ENCODE measurements around the gene CPA5. TPM values are rescaled to one million over a fixed set of nuclear protein-coding genes. Genes with fewer than 3 reads are reported as not detected.

The CPA5 gene
- total RNA-seq, 4 donors from 2014 or later, result not detected

DNA sequence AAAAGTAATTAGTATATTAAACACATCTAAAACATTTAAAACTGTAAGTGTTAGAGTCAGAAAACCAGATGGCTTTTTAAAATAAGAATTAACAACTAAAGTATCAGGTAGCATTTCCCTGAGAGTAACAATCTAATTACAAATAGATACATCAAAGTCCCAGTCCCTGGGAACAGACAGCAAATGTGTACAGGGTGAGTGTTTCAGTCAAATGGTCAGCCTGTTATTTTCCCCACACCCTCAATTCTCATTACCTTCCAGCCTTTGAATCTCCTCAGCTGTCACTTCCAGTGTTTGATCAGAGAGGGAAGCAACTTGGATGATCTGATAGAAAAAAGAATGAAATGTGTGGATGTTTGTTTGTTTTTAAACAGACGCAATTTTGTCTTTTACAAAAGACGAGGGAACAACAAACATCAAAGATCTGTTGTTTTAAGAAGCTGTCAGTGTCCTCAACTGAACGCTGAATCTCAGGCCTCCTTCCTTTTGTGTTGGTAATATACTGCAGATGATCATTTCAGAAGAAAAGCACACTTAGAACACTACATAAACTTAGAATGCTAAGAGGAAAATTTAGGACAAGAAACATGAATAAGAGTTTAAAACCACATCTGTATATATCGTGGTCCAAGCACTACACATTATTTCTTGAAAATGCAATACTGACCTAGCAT lies 66.4 kb downstream of the CPA5 start:
- Histone ChIP-seq H3K9me3 (no peaks in the 10 kb centered on the region), H3K36me3 (no peaks in the 10 kb centered on the region), H3K4me1 (no peaks in the 10 kb centered on the region), H3K4me3 (no peak overlapping the region), H3K27ac (no peak overlapping the region), H3K27me3 (no peaks in the 10 kb centered on the region)
- TF ChIP-seq, protein P1, sequence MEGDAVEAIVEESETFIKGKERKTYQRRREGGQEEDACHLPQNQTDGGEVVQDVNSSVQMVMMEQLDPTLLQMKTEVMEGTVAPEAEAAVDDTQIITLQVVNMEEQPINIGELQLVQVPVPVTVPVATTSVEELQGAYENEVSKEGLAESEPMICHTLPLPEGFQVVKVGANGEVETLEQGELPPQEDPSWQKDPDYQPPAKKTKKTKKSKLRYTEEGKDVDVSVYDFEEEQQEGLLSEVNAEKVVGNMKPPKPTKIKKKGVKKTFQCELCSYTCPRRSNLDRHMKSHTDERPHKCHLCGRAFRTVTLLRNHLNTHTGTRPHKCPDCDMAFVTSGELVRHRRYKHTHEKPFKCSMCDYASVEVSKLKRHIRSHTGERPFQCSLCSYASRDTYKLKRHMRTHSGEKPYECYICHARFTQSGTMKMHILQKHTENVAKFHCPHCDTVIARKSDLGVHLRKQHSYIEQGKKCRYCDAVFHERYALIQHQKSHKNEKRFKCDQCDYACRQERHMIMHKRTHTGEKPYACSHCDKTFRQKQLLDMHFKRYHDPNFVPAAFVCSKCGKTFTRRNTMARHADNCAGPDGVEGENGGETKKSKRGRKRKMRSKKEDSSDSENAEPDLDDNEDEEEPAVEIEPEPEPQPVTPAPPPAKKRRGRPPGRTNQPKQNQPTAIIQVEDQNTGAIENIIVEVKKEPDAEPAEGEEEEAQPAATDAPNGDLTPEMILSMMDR (IDR thresholded peaks at IDR 0.05), result no peak
- no peak for TF ChIP-seq POLR2A (IDR thresholded peaks at IDR 0.05)
- intact Hi-C loops (cut with DNase I; ENCODE audit: low total_unique reads), result no loop called here
- no peak for DNase-seq

DNA sequence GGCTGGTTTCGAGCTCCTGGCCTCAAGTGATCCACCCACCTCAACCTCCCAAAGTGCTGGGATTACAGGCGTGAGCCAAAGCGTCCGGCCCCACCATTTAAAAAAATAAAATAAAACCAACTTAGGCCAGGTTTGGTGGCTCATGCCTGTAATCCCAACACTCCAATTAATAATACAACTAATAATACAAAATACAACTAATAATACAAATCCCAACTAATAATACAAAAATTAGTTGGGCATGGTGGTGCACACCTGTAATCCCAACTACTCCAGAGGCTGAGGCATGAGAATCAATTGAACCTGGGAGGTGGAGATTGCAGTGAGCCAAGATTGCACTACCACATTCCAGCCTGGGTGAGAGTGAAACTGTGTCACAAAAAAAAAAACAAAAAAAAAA lies 68.6 kb downstream of the CPA5 start:
- no peak for DNase-seq
- H3K36me3 ChIP-seq, result no peaks in the 10 kb centered on the region
- H3K4me1 ChIP-seq, result no peaks in the 10 kb centered on the region
- intact Hi-C loops (cut with DNase I; ENCODE audit: low total_unique reads), result no loop called here
- no peaks in the 10 kb centered on the region for H3K27me3 ChIP-seq
- no peak overlapping the region for H3K4me3 ChIP-seq
- H3K9me3 ChIP-seq, result no peaks in the 10 kb centered on the region
- no peak overlapping the region for H3K27ac ChIP-seq
- no peak for TF ChIP-seq POLR2A (IDR thresholded peaks at IDR 0.05)
- TF ChIP-seq, protein P1 (IDR thresholded peaks at IDR 0.05), result no peak

DNA sequence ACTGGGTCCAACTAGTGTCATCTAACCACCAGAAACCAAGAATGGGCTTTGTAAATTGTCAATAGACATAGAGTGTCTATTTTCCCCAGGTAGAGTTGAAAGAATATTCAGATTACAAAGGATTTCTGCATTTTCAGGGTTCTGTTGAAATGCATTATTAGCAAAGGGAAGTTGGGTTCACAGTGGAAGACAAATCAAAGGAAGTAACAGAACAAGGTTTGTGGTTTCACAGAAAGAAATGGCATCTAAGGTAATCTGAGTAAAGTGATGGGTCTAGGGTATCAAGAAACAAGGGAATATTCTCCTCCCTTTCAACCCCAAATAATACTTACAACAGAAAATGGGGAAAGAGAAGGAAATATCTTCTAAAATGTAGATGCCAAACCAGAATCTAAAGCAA lies 70.4 kb downstream of the CPA5 start:
- H3K4me1 ChIP-seq, result no peaks in the 10 kb centered on the region
- no peak overlapping the region for H3K4me3 ChIP-seq
- H3K36me3 ChIP-seq, result no peaks in the 10 kb centered on the region
- intact Hi-C loops (cut with DNase I; ENCODE audit: low total_unique reads), result no loop called here
- no peaks in the 10 kb centered on the region for H3K27me3 ChIP-seq
- H3K27ac ChIP-seq, result no peak overlapping the region
- H3K9me3 ChIP-seq, result no peaks in the 10 kb centered on the region
- no peak for TF ChIP-seq POLR2A (IDR thresholded peaks at IDR 0.05)
- TF ChIP-seq, protein P1 (IDR thresholded peaks at IDR 0.05), result no peak
- DNase-seq, result no peak

DNA sequence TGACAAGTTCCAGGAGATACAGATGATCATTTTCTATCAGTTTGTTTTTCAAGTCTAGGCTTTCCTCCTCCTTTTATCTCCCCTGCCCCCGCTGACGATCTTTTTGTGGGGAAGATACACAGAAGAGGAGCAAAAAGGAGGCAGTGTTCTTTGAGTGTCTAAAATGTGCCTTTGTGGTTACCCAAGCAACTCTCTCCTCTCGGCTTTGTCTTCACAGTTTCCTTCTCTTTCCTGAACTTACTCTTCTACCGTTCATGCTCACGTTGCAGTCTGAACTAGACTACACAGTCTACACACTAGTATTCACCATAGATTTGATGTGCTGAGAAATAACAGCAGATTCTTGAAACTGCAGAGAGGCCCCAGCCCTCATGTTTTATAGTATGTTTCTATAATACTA lies 72.6 kb downstream of the CPA5 start:
- no peaks in the 10 kb centered on the region for H3K27me3 ChIP-seq
- H3K36me3 ChIP-seq, result no peaks in the 10 kb centered on the region
- TF ChIP-seq POLR2A (IDR thresholded peaks at IDR 0.05), result no peak
- TF ChIP-seq, protein P1 (IDR thresholded peaks at IDR 0.05), result no peak
- peak overlapping the region in 1 of 2 donors; percentile 43 for H3K27ac ChIP-seq
- intact Hi-C loops (cut with DNase I; ENCODE audit: low total_unique reads), result no loop called here
- H3K9me3 ChIP-seq, result no peaks in the 10 kb centered on the region
- H3K4me3 ChIP-seq, result no peak overlapping the region
- no peaks in the 10 kb centered on the region for H3K4me1 ChIP-seq
- no peak for DNase-seq

DNA sequence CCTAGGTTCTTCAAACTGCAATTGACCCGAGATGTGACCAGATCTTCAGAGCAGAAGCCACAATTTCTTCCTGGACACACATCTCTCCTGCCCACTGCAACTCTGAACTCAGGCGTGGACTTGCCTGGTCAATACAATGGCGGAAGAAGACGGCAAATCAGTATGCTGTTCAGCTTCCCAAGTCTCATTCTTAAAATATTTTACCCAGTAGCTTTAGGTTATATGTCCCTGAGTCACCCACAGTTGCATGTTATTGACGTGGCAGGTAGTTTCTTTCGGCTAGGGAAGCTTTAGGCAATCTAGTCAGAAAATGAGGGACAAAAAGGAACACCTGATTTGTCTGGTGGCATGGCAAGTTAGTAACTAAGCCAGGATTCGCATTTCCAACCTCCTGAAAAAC lies 73.7 kb downstream of the CPA5 start:
- Histone ChIP-seq H3K4me3 (no peak overlapping the region), H3K27ac (no peak overlapping the region), H3K27me3 (no peaks in the 10 kb centered on the region), H3K9me3 (no peaks in the 10 kb centered on the region), H3K36me3 (no peaks in the 10 kb centered on the region), H3K4me1 (no peaks in the 10 kb centered on the region)
- TF ChIP-seq, protein P1 (IDR thresholded peaks at IDR 0.05), result no peak
- DNase-seq, result no peak
- intact Hi-C loops (cut with DNase I; ENCODE audit: low total_unique reads), result no loop called here

Other genes starting within 250 kb of the CPA5 start
- 10 to 100 TPM in 3 of 4 donors, 1 to 10 TPM in 1; 7.4 to 22.6 (median 19.4) TPM for gene TMEM209, start 139.4 kb upstream of the CPA5 start, total RNA-seq
- gene SSMEM1, start 137.0 kb upstream of the CPA5 start, total RNA-seq, result not detected
- gene CPA2, start 78.0 kb upstream of the CPA5 start, total RNA-seq, result 1 to 10 TPM in 1 of 4 donors, not detected in 3; 1.2 TPM
- 1 to 10 TPM in 1 of 4 donors, not detected in 3; 1.3 TPM for gene CPA4, start 51.7 kb upstream of the CPA5 start, total RNA-seq
- gene CPA1, start 35.7 kb downstream of the CPA5 start, total RNA-seq, result 1 to 10 TPM in 1 of 4 donors, under 1 TPM in 1, not detected in 2; 0.46 to 3.8 TPM
- 10 to 100 TPM in 2 of 4 donors, 1 to 10 TPM in 2; 1.5 to 22.3 (median 8.3) TPM for gene CEP41, start 96.2 kb downstream of the CPA5 start, total RNA-seq
- 100 to 1,000 TPM in 1 of 4 donors, 10 to 100 TPM in 2, 1 to 10 TPM in 1; 7.7 to 462 (median 23.7) TPM for gene MEST, start 147.3 kb downstream of the CPA5 start, total RNA-seq

All from uterus (tissue), 4 donors.